Measurements from ENCODE around the gene GRIA2.
"Not testable (repeated sequence)": the region's sequence is repeated elsewhere in the genome, so short reads cannot be mapped to it uniquely, and the experiment has no call there.

Gene GRIA2

DNA sequence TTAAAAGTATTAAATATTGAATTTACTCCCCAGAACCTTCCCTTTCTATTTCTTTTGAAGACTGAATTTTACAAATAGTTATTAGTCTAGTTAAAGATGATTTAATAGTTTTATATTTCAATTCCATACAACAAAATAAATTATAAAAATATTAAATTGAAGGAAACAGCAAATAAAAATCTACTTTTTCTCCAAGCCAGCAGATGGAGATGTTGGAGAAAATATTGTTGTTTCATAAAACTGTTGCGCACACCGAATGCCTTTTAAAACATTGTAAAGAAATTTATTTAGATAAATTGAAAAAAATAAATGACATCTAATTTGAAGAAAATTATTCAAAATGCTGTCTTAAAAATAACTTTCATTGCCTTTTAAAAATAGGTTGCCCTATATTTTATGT, 5.5 kb downstream of the GRIA2 start:
- TF ChIP-seq, protein P1, sequence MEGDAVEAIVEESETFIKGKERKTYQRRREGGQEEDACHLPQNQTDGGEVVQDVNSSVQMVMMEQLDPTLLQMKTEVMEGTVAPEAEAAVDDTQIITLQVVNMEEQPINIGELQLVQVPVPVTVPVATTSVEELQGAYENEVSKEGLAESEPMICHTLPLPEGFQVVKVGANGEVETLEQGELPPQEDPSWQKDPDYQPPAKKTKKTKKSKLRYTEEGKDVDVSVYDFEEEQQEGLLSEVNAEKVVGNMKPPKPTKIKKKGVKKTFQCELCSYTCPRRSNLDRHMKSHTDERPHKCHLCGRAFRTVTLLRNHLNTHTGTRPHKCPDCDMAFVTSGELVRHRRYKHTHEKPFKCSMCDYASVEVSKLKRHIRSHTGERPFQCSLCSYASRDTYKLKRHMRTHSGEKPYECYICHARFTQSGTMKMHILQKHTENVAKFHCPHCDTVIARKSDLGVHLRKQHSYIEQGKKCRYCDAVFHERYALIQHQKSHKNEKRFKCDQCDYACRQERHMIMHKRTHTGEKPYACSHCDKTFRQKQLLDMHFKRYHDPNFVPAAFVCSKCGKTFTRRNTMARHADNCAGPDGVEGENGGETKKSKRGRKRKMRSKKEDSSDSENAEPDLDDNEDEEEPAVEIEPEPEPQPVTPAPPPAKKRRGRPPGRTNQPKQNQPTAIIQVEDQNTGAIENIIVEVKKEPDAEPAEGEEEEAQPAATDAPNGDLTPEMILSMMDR (IDR thresholded peaks at IDR 0.05; ENCODE audit: low read depth, low read length) = no peak
- H3K4me3 ChIP-seq (ENCODE audit: low read depth, low read length) = no peak overlapping the region

DNA sequence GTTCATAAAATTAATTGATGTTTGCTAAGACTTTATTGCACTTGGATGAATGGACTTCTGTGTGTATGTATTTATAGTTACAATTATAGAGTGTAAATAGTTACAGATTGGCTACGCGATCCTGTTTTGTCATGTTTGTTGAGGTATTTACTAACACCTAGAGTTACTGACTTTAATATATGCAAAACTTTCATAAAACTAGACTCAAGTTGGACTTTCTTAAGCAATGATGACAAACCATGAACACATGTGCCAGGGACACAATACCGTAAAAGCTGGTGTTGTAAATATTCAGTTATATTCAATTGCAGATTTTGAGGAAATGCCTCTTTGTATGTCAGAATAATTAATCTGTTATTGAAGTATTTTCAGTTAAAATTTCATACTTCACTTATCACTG, 6.1 kb downstream of the GRIA2 start:
- TF ChIP-seq, protein P1 (IDR thresholded peaks at IDR 0.05; ENCODE audit: low read depth, low read length) = no peak
- no peak overlapping the region for H3K4me3 ChIP-seq (ENCODE audit: low read depth, low read length)

DNA sequence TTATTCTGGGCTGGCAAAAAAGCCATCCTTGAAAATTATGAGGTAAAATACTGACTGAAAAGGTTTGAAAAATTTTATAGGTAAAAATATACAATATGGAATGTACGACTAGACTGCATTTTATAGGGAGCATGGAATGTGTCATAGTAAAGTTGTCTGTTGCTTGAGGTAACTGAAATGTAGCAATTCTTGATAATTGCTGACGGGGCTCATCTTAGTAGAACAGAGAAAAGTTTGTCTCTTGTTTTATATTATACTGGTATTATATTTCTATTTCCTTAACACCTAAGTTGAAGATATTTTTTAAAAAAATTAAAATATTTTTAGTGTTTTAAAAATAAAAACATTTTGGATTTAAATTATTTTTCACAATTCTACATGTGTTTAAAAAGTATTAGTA, 11.0 kb downstream of the GRIA2 start:
- TF ChIP-seq, protein P1 (IDR thresholded peaks at IDR 0.05; ENCODE audit: low read depth, low read length) = no peak
- H3K4me3 ChIP-seq (ENCODE audit: low read depth, low read length) = no peak overlapping the region

DNA sequence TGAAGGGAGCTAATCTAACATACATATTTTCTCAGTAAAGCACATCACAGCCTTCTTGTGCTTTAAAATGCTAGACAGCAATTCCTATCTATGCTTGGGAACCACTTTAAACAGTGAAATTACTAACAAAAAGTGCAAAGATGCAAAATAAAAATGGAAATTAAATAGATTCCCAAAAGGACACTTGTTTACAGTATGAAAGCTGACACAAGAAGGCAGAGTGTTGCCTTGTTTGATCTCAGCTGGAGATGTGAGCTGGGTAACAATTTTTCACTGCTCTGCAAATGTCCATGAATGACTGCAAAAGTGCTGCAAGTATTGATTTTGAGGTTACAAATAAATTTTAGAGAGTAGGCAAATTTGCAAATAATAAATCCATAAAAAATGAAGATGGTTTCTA, 22.3 kb downstream of the GRIA2 start:
- TF ChIP-seq, protein P1 (IDR thresholded peaks at IDR 0.05; ENCODE audit: low read depth, low read length) = no peak
- no peak overlapping the region for H3K4me3 ChIP-seq (ENCODE audit: low read depth, low read length)

DNA sequence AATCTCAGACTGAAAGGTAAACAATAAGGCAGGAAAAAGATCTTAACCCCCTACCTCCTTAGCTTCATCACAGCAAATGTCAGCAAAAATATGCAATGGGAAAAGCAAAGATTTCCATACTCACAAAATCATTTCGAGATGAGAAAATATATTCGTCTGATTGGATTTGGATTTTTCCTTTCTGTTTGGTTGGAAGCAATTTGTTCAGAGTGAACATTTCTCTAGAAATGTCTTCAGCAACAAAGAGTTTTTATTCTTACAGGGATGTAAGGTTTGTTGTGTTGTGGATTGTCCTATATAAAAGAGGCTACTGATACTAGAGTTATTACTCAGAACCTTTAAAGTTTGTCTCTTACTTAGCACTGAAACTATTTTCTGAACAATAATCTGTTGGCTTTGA, 23.8 kb downstream of the GRIA2 start:
- H3K4me3 ChIP-seq (ENCODE audit: low read depth, low read length) = no peak overlapping the region
- TF ChIP-seq, protein P1 (IDR thresholded peaks at IDR 0.05; ENCODE audit: low read depth, low read length) = no peak

DNA sequence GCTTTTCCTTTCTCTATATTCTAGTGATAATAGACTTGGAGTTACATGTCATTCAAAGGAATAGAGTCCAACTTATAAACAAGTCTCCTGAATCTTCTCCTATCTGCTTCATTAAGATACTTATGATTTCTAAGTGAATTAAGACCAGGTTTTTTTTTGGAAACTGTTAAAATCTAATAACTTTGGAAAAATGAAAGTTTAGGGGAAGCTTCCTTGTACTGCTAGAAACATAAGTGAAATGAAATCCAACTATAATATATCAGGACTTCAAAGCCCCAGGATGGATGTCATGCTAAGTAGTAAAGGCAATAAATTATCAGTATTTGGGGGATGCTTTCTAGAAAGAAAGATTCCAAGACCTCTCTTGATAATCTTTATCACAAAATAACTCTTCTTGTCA, 24.8 kb downstream of the GRIA2 start:
- H3K4me3 ChIP-seq (ENCODE audit: low read depth, low read length) = no peak overlapping the region
- TF ChIP-seq, protein P1 (IDR thresholded peaks at IDR 0.05; ENCODE audit: low read depth, low read length) = no peak

DNA sequence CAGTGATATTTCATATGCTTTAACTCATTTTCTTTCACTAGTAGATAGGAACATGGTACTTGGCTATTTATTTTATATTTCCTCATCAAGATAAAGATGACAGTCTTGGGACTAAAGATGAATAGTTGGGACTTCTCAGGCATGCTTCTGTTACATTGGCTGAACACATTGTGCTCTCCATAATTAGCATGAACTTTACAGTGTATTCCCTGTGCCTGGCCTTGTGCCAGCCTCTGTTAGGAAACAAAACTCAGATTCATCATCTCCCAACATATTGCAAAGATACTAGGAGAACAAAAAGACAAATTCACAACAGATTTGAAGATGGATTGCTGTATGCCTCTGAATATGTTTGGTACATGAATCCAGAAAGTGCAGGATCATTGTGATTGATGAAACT, 26.4 kb downstream of the GRIA2 start:
- TF ChIP-seq, protein P1 (IDR thresholded peaks at IDR 0.05; ENCODE audit: low read depth, low read length) = no peak

DNA sequence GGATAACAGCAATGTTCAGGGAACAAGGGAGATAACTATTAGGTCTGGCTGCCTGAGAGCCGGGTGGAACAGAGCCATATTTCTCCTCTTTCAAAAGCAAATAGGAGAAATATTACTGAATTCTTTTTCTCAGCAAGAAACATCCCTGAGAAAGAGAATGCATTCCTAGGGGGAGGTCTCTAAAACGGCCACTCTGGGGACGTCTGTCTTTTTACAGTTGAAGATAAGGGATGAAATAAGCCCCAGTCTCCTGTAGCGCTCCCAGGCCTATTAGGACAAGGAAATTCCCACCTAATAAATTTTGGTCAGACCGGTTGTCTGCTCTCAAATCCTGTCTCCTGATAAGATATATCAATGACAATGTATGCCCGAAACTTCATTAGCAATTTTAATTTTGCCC, 37.6 kb downstream of the GRIA2 start:
- not testable (repeated sequence) for H3K4me3 ChIP-seq (ENCODE audit: low read depth, low read length)

More for the DNA sequence above, 26.4 kb downstream of the GRIA2 start:
- H3K4me3 ChIP-seq (ENCODE audit: low read depth, low read length) = no peak overlapping the region
